HG03521 (cell line): ENCODE results near the gene TASP1.
"Not testable (repeated sequence)": the region's sequence is repeated elsewhere in the genome, so short reads cannot be mapped to it uniquely, and the experiment has no call there.

Source experiments
- ATAC-seq: cut with Tn5 transposase; IDR thresholded peaks from one replicate; pipeline ENCODE4 v1.9.1; 2021; ENCODE audit warnings: mild to moderate bottlenecking, moderate library complexity; ENCODE audit not compliant: unreplicated experiment

TASP1 gene

GRCh38 chr20:13648291-13649228 is 9.8 kb upstream of the TASP1 start:
- no peak for ATAC-seq

DNA sequence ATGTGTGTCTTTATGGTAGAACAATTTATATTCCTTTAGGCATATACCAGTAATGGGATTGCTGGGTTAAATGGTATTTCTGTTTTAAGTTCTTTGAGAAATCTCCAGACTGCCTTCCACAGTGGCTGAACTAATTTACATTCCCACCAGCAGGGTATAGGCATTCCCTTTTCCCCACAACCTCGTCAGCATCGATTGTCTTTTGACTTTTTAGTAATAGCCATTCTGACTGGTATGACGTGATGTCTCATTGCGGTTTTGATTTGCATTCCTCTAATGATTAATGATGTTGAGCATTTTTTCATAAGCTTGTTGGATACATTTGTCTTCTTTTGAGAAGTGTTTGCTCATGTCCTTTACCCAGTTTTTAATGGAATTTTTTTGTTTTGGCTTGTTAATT is 5.3 kb upstream of the TASP1 start:
- ATAC-seq, result no peak

GRCh38 chr20:13639150-13639497 is 392 bp upstream of the TASP1 start:
- no peak for ATAC-seq

GRCh38 chr20:13638162-13638495 is 603 bp downstream of the TASP1 start:
- no peak for ATAC-seq

DNA sequence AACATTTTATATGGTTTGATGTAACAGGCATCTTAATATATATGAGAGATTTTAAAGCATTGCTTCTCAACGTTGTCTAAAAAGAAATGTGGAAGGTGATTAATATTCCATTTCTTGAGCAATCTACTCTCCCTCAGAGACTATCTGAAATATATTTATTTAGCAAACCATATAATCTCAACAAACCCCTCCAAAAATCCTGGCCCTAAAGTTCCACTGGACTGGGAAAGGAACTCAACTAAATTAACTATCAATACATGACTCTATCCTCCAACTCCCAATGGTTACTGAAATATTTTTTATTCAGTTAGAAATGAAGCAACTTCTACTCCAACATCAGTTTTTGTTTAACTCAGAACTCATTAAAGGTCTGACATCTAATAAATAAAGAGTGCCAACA is 6.3 kb downstream of the TASP1 start:
- ATAC-seq, result no peak

DNA sequence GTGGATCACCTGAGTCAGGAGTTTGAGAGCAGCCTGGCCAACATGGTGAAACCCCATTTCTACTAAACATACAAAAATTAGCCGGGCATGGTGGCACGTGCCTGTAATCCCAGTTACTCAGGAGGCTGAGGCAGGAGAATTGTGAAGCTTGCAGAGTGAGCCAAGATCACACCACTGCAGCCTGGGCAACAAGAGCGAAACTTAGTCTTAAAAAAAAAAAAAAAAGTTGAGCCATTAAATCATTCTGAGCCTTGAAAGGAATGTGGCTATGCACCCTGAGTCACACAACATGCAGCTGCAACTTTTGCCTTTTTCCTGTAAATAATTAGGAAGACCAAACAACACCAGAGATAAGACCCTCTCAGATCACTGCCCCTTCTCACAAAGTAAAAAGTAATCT is 11.2 kb downstream of the TASP1 start:
- ATAC-seq, result not testable (repeated sequence)

DNA sequence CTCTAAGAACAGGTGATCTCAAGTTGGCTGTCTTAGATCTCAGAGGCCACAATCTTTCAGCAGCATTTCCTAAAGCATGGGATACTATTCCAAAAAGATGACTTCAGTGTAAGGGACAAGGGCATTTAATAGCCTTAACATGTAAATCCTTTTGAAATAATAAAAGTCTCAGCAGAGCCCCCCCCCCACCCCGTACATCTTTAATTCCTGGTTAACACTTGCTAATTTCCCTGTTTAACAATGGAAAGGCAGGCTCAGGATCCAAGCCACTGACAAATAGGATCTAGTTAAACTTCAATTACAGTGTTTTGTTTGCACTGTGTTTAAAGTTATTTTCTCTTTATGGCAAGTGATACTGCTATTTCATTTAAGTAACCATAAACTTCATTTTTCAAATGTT is 12.0 kb downstream of the TASP1 start:
- no peak for ATAC-seq

DNA sequence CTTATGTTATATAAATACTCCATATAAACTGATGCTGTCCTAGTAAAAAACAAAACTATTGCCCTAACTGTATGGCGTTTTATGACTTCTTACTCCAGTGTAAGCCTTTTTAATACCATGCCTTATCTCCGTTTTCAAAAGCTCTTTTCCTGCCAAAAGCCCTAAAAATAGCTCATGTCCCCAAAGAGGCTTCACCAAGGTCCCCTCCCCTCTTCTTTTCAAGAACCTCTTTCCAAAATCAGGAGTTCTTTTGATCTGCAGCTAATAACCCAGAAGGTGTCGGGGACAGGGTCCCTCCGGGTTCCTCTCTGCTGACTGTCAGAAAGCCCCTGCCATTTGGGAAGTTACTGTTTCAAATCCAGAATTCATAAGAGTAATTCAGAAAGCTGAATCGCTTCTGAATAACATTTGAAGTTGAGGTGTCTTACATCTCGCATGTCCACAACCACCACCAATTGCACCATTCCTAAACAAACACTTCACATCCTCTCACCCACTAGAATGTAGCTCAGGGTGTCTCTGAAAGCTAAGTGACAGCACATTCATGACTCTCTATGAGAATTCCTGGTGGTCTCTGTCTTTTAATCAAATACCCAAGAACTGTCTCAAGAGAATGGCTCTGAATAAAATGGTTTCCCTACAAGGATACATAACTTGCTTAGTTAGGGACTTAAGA is 13.3 kb downstream of the TASP1 start:
- no peak for ATAC-seq

GRCh38 chr20:13619415-13619814 is 19.3 kb downstream of the TASP1 start:
- ATAC-seq, result not testable (repeated sequence)

DNA sequence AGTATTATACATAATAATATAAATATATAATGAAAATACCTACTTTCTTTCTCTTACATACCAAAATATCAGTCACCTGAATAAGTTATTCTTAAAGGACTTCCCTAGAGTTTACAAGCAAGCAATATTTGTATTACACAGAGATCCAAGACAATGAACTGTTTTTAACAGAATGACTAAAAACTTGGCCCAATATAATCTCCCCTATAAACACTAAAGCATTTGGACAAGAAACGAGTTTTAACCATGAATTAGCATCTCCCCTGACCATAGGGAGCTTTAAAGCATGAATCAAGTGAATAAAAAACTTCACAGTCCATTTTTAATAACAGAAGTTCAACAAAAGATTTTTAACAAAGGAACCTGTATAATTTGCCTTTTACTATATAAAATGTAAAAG is 20.3 kb downstream of the TASP1 start:
- not testable (repeated sequence) for ATAC-seq

GRCh38 chr20:13617585-13617984 is 21.1 kb downstream of the TASP1 start:
- not testable (repeated sequence) for ATAC-seq

- ATAC-seq, result not testable (repeated sequence)
Measured at GRCh38 chr20:13616713-13617112, 22.0 kb downstream of the TASP1 start.

GRCh38 chr20:13613917-13614316 is 24.8 kb downstream of the TASP1 start:
- no peak for ATAC-seq

DNA sequence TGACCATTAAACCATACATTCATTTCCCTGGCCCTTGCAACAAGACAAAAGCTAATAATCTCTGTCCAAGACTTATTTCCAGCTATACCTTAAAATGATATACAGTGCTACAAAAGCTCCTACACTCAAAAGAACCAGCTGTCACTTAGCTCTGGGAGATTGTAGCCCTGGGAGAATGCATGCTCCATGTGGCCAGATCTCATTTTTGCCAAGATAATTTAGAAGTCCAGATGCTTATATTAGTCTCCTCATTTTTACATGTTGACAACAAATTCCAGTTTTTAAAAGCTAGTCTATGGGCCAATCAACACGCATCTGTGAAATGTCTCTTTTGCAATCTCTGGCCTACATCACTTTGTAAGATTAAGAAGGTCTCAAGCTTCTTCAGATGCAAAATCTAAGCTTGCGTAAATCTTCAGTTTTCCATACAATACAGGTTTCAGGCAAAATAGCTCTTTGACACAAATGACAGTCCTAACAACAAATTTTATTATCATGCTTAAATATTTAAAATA is 27.1 kb downstream of the TASP1 start:
- ATAC-seq, result no peak

DNA sequence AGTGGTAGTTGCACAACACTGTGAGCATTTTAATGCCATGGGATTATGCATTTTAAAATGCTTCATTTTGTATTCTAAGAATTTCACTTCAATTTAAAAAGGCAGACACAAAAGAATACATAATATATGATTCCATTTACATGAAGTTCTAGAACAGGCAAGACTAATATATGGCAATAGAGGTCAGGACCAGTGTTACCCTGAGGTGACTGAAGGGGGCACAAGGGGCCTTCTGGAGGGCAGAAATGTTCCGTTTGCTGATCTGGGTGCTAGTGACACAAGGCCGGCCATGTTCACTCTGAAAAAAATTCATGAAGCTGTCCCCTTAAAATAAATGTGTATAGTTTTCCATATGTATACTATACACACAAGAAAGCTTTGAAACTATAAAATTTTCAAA is 28.5 kb downstream of the TASP1 start:
- no peak for ATAC-seq

DNA sequence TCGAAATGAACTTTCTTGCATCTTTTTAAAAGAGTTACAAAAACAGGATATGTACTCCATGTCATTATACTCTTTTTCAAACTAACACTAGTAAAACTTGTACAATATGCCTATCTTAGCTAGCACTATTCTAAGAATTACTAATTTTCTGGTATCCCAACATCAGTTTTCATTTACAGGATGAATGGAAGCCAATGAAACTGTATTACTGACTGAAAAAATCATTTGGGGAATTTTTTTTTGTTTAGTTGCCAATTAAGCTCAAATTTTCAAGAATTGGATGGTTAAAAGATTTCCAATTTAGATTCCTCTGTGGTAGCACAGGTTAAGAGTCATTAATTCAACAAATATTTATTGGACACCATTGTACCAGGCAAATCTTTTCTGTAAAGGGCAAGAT is 30.7 kb downstream of the TASP1 start:
- no peak for ATAC-seq

DNA sequence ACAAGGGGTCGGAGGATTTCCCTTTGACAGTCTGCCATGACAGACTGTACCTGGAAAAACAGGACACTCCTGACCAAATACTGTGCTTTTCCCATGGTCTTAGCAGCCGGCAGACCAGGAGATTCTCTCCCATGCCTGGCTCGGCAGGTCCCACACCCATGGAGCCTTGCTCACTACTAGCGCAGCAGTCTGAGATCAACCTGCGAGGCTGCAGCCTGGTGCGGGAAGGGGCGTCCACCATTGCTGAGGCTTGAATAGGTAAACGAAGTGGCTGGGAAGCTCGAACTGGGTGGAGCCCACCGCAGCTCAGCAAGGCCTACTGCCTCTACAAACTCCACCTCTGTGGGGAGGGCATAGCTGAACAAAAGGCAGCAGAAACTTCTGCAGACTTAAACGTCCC is 45.3 kb downstream of the TASP1 start:
- ATAC-seq, result not testable (repeated sequence)

- no peak for ATAC-seq
Measured at GRCh38 chr20:13588049-13588448, 50.7 kb downstream of the TASP1 start.

- no peak for ATAC-seq
Measured at GRCh38 chr20:13587370-13587769, 51.4 kb downstream of the TASP1 start.

DNA sequence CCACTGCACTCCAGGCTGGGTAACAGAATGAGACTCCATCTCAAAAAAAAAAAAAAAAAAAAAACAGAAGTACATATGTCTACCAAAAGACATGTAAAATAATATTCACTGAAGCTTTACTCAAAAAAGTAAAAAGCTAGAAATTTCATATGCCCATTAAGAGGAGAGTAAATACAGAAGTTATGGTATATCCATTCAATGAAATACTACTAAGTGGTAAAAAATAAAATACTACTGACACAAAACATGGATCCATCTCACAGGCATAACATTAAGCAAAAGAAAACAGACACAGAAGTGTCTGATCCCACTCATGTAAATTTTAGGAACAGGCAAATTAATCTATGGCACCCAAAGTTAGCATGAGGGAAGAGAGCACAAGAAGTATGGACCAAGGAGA is 52.6 kb downstream of the TASP1 start:
- no peak for ATAC-seq

- no peak for ATAC-seq
Measured at GRCh38 chr20:13581451-13581850, 57.3 kb downstream of the TASP1 start.

DNA sequence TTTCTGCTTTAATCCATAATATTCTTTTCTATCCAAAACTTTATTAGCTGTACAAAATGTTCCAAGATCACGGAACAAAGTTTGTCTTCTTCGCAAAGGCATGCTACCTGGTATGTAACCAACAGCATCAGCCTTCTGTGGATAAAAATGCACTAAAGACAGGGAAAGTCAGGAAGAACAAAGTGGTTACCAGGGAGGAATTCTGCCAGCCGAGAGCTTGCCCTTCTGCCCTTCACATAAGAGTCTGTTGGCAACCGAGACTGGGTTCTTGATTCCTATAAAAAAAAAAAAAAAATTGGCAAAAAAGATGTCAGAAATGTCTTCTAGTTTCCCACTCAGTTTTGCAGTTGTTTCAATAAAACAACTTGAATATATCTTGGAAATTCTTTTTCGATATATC is 58.0 kb downstream of the TASP1 start:
- ATAC-seq, result no peak
